GM12878 (cell line): Measurements from ENCODE around the gene DMRTB1.

Source experiments
- EP300 ChIP-seq, 2 experiments: fragments of 150-350 bp in 1 of 2; IDR thresholded peaks; 2 replicates each; pipeline ENCODE4 v1.6.1; 2011 to 2012; ENCODE audit warnings: low read depth in 2 of 2, low read length in 2 of 2, borderline replicate concordance in 1 of 2, improper control_type of control experiment in 1 of 2, inconsistent platforms in 1 of 2; ENCODE audit not compliant: control insufficient read depth in 1 of 2
- KAT2A ChIP-seq: conservative IDR thresholded peaks from 2 replicates; pipeline ENCODE4 v1.6.1; 2011; ENCODE audit warnings: low read depth, low read length; ENCODE audit not compliant: control insufficient read depth
- KDM1A ChIP-seq: fragments of 200-600 bp; sonication (generic); IDR thresholded peaks from 2 replicates; pipeline ENCODE4 v1.6.1; 2016; ENCODE audit warnings: borderline replicate concordance
- NFYA ChIP-seq: IDR thresholded peaks from 2 replicates; pipeline ENCODE4 v1.6.1; 2011; ENCODE audit warnings: low read depth, mild to moderate bottlenecking, low read length, improper control_type of control experiment, borderline replicate concordance
- POLR2AphosphoS2 ChIP-seq: IDR thresholded peaks from 2 replicates; pipeline ENCODE4 v1.6.1; 2011; ENCODE audit warnings: low read depth, mild to moderate bottlenecking, low read length, improper control_type of control experiment, moderate library complexity
- RAD21 ChIP-seq: IDR thresholded peaks from 2 replicates; pipeline ENCODE4 v1.6.1; 2011; ENCODE audit warnings: mild to moderate bottlenecking, low read depth, low read length, moderate library complexity; ENCODE audit not compliant: insufficient read depth
- RAD51 ChIP-seq: fragments of 450-650 bp; IDR thresholded peaks from 2 replicates; pipeline ENCODE4 v1.6.1; 2016; ENCODE audit warnings: moderate library complexity, mild to moderate bottlenecking, inconsistent platforms
- ZZZ3 ChIP-seq: IDR thresholded peaks from 2 replicates; pipeline ENCODE4 v1.6.1; 2011; ENCODE audit warnings: low read depth; ENCODE audit not compliant: control insufficient read depth, insufficient read length
- TF ChIP-seq, protein P1 (sequence below), 3 experiments: IDR thresholded peaks in 2 of 3; conservative IDR thresholded peaks in 1 of 3; 2 replicates each; pipeline ENCODE4 v1.5.1; 2011; ENCODE audit warnings: low read depth in 3 of 3, low read length in 3 of 3, mild to moderate bottlenecking in 3 of 3, control low read depth in 2 of 3, moderate library complexity in 2 of 3, inconsistent platforms in 1 of 3, mixed read lengths in 1 of 3; ENCODE audit not compliant: control insufficient read depth in 2 of 3, insufficient read depth in 1 of 3; ENCODE audit errors: extremely low read depth in 1 of 3

DNA sequence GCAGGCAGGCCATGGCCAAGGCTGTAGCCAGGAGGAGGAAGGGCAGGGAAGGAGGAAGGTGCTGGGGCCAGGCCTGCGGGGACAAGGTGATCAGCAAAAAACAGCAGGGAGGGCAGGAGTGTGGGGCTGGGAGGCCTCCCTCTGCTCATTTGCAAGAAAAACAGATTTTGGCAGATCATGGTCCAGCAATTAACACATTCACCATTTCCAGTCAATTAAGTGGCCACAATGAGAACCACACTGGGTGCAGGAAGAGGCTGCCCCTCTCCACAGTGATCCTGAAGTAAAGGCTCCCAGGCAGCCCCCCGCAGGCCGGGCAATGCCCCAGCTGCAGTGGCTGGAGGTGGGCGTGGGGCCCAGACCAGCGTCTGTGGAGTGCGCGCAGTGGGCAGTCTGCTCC, 54.6 kb downstream of the DMRTB1 start:
- no peak for TF ChIP-seq KDM1A
- no peak for TF ChIP-seq RAD51
- no peak for TF ChIP-seq ZZZ3
- TF ChIP-seq, protein P1, sequence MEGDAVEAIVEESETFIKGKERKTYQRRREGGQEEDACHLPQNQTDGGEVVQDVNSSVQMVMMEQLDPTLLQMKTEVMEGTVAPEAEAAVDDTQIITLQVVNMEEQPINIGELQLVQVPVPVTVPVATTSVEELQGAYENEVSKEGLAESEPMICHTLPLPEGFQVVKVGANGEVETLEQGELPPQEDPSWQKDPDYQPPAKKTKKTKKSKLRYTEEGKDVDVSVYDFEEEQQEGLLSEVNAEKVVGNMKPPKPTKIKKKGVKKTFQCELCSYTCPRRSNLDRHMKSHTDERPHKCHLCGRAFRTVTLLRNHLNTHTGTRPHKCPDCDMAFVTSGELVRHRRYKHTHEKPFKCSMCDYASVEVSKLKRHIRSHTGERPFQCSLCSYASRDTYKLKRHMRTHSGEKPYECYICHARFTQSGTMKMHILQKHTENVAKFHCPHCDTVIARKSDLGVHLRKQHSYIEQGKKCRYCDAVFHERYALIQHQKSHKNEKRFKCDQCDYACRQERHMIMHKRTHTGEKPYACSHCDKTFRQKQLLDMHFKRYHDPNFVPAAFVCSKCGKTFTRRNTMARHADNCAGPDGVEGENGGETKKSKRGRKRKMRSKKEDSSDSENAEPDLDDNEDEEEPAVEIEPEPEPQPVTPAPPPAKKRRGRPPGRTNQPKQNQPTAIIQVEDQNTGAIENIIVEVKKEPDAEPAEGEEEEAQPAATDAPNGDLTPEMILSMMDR (IDR thresholded peaks at IDR 0.05 in 2 of 3, conservative IDR thresholded peaks at IDR 0.05 in 1 of 3; ENCODE audit: control insufficient read depth in 2 of 3, extremely low read depth in 1 of 3, insufficient read depth in 1 of 3, low read depth in 3 of 3, low read length in 3 of 3): no peak
- TF ChIP-seq POLR2AphosphoS2: no peak
- TF ChIP-seq RAD21: no peak
- no peak for TF ChIP-seq EP300 (IDR thresholded peaks at IDR 0.05; ENCODE audit: borderline replicate concordance in 1 of 2, control insufficient read depth in 1 of 2, low read depth in 2 of 2, low read length in 2 of 2)
- no peak for TF ChIP-seq NFYA
- no peak for TF ChIP-seq KAT2A
